ENCODE results near the gene ZFP64.
A peak's percentile ranks its signal among the peaks of the same experiment; 100 is the strongest.
"Not testable (repeated sequence)": the region's sequence is repeated elsewhere in the genome, so short reads cannot be mapped to it uniquely, and the experiment has no call there.

Gene ZFP64

GRCh38 chr20:52191132-52191915, at the start of gene ZFP64:
ZFP64 (minus strand) TSS chr20:52191779; CDS start chr20:52191636, 143 bp downstream.
- peak; percentile 89 for DNase-seq (ENCODE audit: low spot score)

- DNase-seq (ENCODE audit: low spot score): no peak
These were observed 49.2 kb upstream of the ZFP64 start for GRCh38 chr20:52240802-52241201.

GRCh38 chr20:52239102-52239501, 47.5 kb upstream of the ZFP64 start:
- no peak for DNase-seq (ENCODE audit: low spot score)

- DNase-seq (ENCODE audit: low spot score): no peak
These were observed 44.7 kb upstream of the ZFP64 start for GRCh38 chr20:52236292-52236691.

- no peak for DNase-seq (ENCODE audit: low spot score)
These were observed 43.5 kb upstream of the ZFP64 start for GRCh38 chr20:52235129-52235528.

- no peak for DNase-seq (ENCODE audit: low spot score)
These were observed 42.9 kb upstream of the ZFP64 start for GRCh38 chr20:52234302-52235045.

GRCh38 chr20:52231230-52231746, 39.7 kb upstream of the ZFP64 start:
- no peak for DNase-seq (ENCODE audit: low spot score)

GRCh38 chr20:52230409-52230808, 38.8 kb upstream of the ZFP64 start:
- no peak for DNase-seq (ENCODE audit: low spot score)

- DNase-seq (ENCODE audit: low spot score): not testable (repeated sequence)
These were observed 37.8 kb upstream of the ZFP64 start for GRCh38 chr20:52229346-52229745.

GRCh38 chr20:52226370-52226769, 34.8 kb upstream of the ZFP64 start:
- DNase-seq (ENCODE audit: low spot score): no peak

- no peak for DNase-seq (ENCODE audit: low spot score)
These were observed 33.3 kb upstream of the ZFP64 start for GRCh38 chr20:52224920-52225319.

GRCh38 chr20:52221362-52221761, 29.8 kb upstream of the ZFP64 start:
- not testable (repeated sequence) for DNase-seq (ENCODE audit: low spot score)

- not testable (repeated sequence) for DNase-seq (ENCODE audit: low spot score)
These were observed 29.3 kb upstream of the ZFP64 start for GRCh38 chr20:52220891-52221290.

- no peak for DNase-seq (ENCODE audit: low spot score)
These were observed 27.9 kb upstream of the ZFP64 start for GRCh38 chr20:52219441-52219840.

- DNase-seq (ENCODE audit: low spot score): no peak
These were observed 26.3 kb upstream of the ZFP64 start for GRCh38 chr20:52217689-52218395.

- DNase-seq (ENCODE audit: low spot score): no peak
These were observed 22.4 kb upstream of the ZFP64 start for GRCh38 chr20:52213995-52214394.

- DNase-seq (ENCODE audit: low spot score): no peak
These were observed 21.4 kb upstream of the ZFP64 start for GRCh38 chr20:52212943-52213342.

GRCh38 chr20:52210037-52210990, 18.7 kb upstream of the ZFP64 start:
- no peak for DNase-seq (ENCODE audit: low spot score)

GRCh38 chr20:52209154-52209571, 17.6 kb upstream of the ZFP64 start:
- DNase-seq (ENCODE audit: low spot score): no peak

- no peak for DNase-seq (ENCODE audit: low spot score)
These were observed 15.6 kb upstream of the ZFP64 start for GRCh38 chr20:52207020-52207810.

Data from pons (tissue), 1 donor.